HUES6 (cell line): ENCODE measurements around the gene SLC22A23.
"Not testable (repeated sequence)": the region's sequence is repeated elsewhere in the genome, so short reads cannot be mapped to it uniquely, and the experiment has no call there.

Source experiments
- H3K27ac ChIP-seq: 2 replicates; pipeline ENCODE4 v1.7.0; 2013; ENCODE audit warnings: low read depth, mild to moderate bottlenecking, low read length, inconsistent platforms
- H3K27me3 ChIP-seq: 2 replicates; pipeline ENCODE4 v1.6.1; 2013; ENCODE audit warnings: low read length; ENCODE audit not compliant: control insufficient read depth, insufficient read depth
- H3K36me3 ChIP-seq: 2 replicates; pipeline ENCODE4 v1.6.1; 2013; ENCODE audit warnings: low read length; ENCODE audit not compliant: control insufficient read depth, insufficient read depth
- H3K4me1 ChIP-seq: 2 replicates; pipeline ENCODE4 v1.6.1; 2013; ENCODE audit warnings: low read length; ENCODE audit not compliant: control insufficient read depth, insufficient read depth
- H3K4me3 ChIP-seq: 2 replicates; pipeline ENCODE4 v1.5.1; 2013; ENCODE audit warnings: low read depth, low read length
- H3K9ac ChIP-seq: one replicate; pipeline ENCODE4 v1.6.1; 2013; ENCODE audit warnings: mild to moderate bottlenecking, low read length
- H3K9me3 ChIP-seq: 2 replicates; pipeline ENCODE4 v1.6.1; 2013; ENCODE audit warnings: low read depth, low read length; ENCODE audit not compliant: control insufficient read depth, insufficient read depth

The SLC22A23 gene

DNA sequence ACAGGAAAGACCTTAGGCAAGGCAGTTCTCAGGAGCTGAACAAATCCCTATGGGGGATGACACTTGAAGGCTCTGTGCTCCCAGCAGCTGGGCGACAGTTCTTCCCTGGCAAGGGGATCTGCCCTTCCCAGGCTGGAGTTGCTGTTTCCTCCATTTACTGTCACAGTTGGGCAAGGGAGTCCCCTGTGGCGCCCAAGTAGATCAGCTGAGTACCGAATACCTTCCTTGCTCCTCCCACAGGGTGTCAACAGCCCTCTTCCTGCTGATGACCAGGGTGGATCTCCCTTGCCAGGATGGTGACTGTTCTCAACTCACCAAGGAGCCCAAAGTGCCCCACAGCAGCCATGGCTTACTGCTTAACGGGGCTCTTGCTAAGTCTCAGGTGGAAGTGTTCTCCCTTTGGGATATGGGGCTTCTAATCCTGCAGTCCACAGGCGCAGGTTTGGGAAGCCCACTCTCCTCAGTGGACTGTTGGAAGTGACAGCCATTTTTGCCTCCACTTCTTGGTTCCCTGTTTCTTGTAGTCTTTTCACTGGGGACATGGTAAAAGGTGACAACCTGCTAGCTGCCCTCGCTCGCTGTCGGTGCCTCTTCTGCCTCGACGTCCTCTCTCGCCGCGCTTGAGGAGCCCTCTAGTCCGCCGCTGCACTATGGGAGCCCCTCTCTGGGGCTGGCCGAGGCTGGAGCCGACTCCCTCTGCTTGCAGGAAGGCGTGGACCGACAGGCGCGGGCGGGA lies 203.8 kb downstream of the SLC22A23 start:
- Histone ChIP-seq H3K4me1 (peaks cover 26% of the 10 kb centered on the region), H3K4me3 (no peak overlapping the region), H3K27ac (no peak overlapping the region), H3K36me3 (no peaks in the 10 kb centered on the region), H3K9me3 (no peaks in the 10 kb centered on the region; the same call in 1 of the 2 replicates), H3K9ac (no peak overlapping the region), H3K27me3 (peaks cover 4% of the 10 kb centered on the region; the same call in 1 of the 2 replicates)

DNA sequence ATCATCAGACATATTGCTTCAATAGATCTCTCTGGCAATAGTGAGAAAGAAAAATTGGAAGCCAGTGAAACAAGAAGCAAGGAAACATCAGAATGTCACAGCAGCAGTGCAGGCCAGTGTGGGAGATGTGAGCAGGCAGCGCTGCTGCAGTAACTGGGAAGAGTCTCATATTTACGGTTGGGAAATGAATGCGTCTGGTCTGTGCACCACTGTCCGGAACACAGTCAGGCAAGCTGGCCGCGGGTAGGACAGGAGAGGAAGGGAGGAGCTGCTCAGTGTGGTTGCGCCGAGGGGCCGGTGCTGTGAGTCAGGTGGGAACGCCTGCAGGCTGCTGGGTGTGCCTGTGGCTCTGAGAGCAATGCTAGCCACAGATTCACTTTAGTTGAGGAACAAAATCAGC lies 204.5 kb downstream of the SLC22A23 start:
- Histone ChIP-seq H3K27ac (no peak overlapping the region), H3K9ac (no peak overlapping the region)

DNA sequence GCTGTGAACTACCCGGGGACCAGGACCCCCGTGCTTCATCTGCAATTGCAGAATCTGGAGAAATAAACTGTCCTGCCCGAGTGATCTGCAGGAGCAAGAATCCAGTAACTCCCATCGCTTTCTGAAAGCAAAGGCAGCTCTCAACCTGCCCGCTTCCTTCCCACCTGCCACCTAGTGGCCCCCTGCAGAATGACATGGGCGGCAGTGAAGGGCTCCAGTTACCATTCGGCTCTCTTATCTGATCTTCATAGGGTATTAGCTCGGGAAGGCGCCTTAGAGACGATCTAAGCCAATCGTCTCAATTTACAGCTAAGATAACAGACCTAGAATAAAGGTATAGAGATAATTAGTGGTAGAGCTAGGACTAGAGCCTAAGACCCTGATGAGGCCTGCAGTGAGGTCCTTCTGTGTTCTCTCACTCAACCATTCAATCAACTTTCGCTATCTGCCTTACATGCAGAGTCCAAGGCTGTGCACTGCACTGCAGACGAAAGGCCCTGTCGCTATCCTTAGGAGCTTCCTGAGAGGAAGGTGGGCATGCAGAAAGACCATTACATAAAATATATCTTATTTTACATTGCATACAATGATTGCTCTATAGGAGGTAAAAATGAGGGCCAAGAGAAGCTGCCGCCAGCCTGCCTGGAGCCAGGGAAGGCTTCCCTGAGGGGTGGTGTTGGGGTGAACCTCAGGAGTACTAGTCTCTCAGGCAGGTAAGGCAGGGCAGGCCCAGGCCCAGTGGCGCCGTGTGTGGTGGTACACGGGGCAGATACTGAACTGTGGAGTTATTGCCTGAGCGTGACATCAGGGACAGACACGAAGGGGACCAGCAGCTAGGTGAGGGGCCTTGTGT lies 205.2 kb downstream of the SLC22A23 start:
- H3K9me3 ChIP-seq, result no peaks in the 10 kb centered on the region; the same call in 1 of the 2 replicates
- no peak overlapping the region for H3K27ac ChIP-seq
- H3K27me3 ChIP-seq, result peaks cover 4% of the 10 kb centered on the region; the same call in 1 of the 2 replicates
- no peak overlapping the region for H3K9ac ChIP-seq
- H3K36me3 ChIP-seq, result no peaks in the 10 kb centered on the region
- peaks cover 36% of the 10 kb centered on the region for H3K4me1 ChIP-seq
- peak overlapping the region; percentile 10 for H3K4me3 ChIP-seq

More for the DNA sequence above, 204.5 kb downstream of the SLC22A23 start:
- H3K4me1 ChIP-seq, result peaks cover 32% of the 10 kb centered on the region
- H3K4me3 ChIP-seq, result no peak overlapping the region
- no peaks in the 10 kb centered on the region; the same call in 1 of the 2 replicates for H3K9me3 ChIP-seq
- H3K27me3 ChIP-seq, result peaks cover 4% of the 10 kb centered on the region; the same call in 1 of the 2 replicates
- H3K36me3 ChIP-seq, result no peaks in the 10 kb centered on the region

DNA sequence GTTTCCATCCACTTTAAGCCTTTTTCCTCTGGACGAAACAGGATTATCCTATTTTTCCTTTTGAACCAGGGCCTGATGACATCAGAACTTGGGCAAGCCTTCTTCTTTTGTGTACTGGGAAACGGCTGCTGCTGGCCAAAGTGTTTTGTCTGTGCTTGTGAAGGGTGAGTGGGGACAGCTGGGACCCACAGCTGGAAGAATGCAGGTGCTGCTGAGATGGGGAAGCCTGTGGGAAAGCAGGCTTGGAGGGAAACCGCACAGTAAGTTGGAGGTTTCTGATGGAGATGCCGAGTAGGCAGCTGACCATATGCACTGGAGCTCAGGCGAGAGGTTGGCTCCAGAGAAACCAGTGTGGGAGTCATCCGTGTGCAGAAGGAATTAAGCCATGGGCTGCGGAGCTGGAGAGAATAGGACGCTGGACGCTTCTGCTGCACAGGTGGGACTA lies 206.6 kb downstream of the SLC22A23 start:
- Histone ChIP-seq H3K4me1 (peaks cover 36% of the 10 kb centered on the region), H3K27me3 (peaks cover 4% of the 10 kb centered on the region; the same call in 1 of the 2 replicates), H3K9me3 (no peaks in the 10 kb centered on the region; the same call in 1 of the 2 replicates), H3K36me3 (no peaks in the 10 kb centered on the region), H3K27ac (no peak overlapping the region), H3K9ac (no peak overlapping the region), H3K4me3 (no peak overlapping the region)

DNA sequence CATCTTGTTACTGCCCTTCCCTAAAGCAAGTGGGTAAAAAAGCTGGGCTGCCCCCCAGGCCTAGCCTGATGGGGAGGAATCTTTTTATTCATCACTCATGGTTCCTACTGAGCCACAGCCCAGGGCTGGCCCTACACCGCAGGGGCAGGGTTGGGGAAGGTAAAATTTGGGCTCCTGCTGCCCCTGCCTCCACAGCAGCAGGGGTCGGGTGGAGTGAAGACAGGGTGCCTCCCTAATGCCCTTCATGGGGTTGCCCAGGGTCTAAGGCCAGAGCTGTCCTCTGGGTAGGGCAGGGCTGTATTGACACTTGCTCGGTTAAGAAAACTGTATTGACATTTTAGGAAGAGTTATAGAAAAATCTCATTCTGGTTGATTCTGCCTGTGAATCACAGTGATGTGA lies 207.0 kb downstream of the SLC22A23 start:
- H3K36me3 ChIP-seq, result no peaks in the 10 kb centered on the region
- no peak overlapping the region for H3K4me3 ChIP-seq
- no peak overlapping the region for H3K27ac ChIP-seq
- H3K4me1 ChIP-seq, result peaks cover 36% of the 10 kb centered on the region
- H3K27me3 ChIP-seq, result peaks cover 4% of the 10 kb centered on the region; the same call in 1 of the 2 replicates
- no peak overlapping the region for H3K9ac ChIP-seq
- H3K9me3 ChIP-seq, result no peaks in the 10 kb centered on the region; the same call in 1 of the 2 replicates

DNA sequence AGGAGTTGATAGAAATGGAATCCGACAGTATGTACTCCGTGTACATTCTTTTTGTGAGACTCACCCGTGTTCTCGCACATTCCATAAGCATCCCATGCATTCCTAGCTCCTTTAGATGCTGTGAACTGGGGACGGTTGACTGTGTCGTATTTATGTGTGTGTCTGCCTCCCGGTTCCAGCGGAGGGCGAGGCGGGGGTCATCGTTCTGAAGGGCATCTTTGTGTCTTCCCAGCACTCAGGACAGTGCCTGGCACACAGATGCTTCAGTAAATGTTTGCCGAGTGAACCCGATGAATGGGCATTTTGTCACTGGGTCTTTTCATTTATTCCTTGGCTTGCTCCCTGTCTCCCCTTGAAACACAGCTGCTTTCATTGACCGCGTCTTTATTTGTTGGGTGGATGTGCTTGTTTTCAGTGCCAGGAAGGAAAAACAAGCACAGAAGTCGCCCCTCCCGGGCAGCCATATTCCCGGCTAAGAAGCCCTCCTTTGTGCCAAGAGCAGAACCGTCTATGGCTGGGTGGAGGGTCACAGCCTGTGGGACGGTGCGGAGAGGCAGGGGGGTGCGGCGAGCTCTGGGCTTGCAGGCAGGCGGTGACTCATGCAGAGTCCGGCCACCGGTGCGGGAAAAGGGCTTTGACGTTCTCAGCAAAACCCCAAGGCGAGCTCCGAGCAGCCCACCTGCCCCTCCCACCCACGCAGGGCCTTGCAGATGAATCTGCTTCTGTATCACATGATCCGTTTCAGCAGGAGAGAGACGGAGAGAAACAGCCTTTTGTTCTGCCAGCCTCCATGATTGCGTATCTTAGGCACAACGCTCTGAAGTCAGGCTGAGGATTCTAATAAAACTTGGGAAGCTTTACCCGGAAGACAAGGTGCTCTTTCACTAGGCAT lies 209.3 kb downstream of the SLC22A23 start:
- Histone ChIP-seq H3K36me3 (no peaks in the 10 kb centered on the region), H3K4me1 (peaks cover 30% of the 10 kb centered on the region), H3K27me3 (peaks cover 4% of the 10 kb centered on the region; the same call in 1 of the 2 replicates), H3K27ac (no peak overlapping the region), H3K4me3 (peak overlapping the region; percentile 13), H3K9me3 (no peaks in the 10 kb centered on the region), H3K9ac (peak overlapping the region; percentile 44)

DNA sequence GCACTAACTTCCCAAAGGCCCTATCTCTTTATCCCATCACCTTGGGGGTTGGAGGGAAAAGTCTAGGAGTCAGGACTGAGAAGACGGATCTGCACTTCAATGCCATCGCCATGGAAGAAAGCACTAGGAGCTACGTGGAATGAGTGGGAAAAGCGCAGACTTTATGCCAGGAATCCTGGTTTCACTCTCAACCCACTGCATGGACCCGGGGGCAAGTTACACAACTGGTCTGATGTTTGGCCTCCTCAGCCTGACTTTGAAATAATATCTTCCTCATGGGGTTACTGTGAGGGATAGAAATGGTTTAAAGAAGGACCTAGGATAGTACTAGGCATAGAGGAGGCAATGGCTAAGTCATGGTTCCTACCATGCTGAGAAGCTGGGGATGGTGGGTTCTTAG lies 211.6 kb downstream of the SLC22A23 start:
- Histone ChIP-seq H3K4me3 (no peak overlapping the region), H3K36me3 (no peaks in the 10 kb centered on the region), H3K9ac (no peak overlapping the region), H3K27ac (no peak overlapping the region), H3K4me1 (peaks cover 14% of the 10 kb centered on the region), H3K27me3 (no peaks in the 10 kb centered on the region), H3K9me3 (no peaks in the 10 kb centered on the region)

DNA sequence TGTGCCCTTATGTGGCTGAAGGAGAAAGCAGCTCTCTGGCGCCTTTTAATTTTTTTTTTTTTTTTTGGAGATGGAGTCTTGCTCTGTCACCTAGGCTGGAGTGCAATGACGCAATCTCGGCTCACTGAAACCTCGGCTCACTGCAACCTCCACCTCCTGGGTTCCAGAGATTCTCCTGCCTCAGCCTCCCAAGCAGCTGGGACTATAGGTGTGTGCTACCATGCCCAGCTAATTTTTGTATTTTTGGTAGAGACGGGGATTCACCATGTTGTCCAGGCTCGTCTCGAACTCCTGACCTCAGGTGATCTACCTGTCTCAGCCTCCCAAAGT lies 212.1 kb downstream of the SLC22A23 start:
- not testable (repeated sequence) for H3K36me3 ChIP-seq, H3K27me3 ChIP-seq, H3K27ac ChIP-seq, H3K9ac ChIP-seq, H3K4me3 ChIP-seq, H3K9me3 ChIP-seq
- H3K4me1 ChIP-seq, result peaks cover 14% of the 10 kb centered on the region

DNA sequence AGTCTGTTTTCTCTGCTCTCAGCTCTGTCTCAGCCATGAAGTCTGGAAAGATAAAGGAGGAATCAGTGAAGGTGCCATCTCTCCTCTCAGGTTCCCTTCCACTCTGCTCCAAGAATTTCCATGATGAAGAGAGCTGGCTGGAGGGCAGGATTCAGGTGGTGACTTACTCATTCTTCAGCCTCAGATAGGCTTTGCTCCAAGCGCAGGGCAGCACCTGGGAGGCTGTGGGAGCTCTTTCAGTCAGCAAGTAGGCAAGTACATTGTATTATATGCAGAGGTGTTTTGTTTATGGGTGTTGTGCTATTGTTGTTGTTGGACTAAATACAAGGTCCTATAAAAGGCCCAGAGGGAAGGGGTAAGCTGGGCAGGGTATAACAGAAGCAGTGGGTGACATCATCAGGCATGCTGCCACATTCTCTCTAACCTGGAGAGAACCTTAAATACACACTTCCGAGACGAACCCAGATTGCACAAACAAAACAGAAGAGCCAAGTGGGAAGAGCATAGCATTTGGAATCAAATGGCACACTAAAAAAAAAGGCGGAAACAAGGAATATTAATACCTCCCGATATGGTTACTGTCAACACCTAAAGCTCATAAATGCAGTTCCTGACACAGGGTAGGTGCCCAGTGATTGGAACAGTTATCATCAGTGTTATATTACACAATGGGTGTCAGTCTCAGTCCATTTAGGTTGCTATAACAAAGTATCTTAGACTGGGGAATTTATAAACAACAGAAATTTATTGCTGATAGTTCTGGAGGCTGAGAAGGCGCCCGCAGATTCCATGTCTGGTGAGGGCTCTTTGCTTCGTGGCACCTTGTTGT lies 212.6 kb downstream of the SLC22A23 start:
- peaks cover 14% of the 10 kb centered on the region for H3K4me1 ChIP-seq
- H3K27ac ChIP-seq, result no peak overlapping the region
- H3K9me3 ChIP-seq, result no peaks in the 10 kb centered on the region

DNA sequence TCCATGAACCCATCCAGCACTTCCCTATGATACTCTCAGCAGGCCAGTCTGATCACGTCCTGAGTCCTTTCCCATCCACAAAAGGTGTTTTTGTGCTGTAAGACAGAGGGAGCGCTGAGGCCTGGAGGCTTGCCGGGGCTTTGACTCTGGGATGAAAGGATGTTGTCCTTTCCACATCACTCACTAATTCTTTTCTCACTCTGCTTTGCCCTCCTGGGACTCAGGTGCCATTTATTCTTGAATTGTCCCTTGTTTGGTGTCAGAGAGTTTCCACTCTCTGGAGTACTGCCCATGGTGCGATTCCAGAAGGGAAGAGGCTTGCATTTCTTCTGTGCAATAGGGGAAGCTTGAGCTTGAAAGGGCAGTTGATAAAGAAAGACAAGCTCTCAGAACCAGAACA lies 214.1 kb downstream of the SLC22A23 start:
- Histone ChIP-seq H3K27me3 (no peaks in the 10 kb centered on the region), H3K4me3 (no peak overlapping the region), H3K9ac (no peak overlapping the region), H3K9me3 (no peaks in the 10 kb centered on the region), H3K36me3 (no peaks in the 10 kb centered on the region), H3K27ac (no peak overlapping the region), H3K4me1 (peaks cover 8% of the 10 kb centered on the region)

More for the DNA sequence above, 212.6 kb downstream of the SLC22A23 start:
- Histone ChIP-seq H3K27me3 (no peaks in the 10 kb centered on the region), H3K36me3 (no peaks in the 10 kb centered on the region), H3K4me3 (no peak overlapping the region), H3K9ac (no peak overlapping the region)
